Activated CD8-positive, alpha-beta memory T cell treated with anti-CD3 and anti-CD28 coated beads for 36 hours (primary cell): ENCODE measurements around the gene PGAM2. TPM values are rescaled to one million over a fixed set of nuclear protein-coding genes. Genes with fewer than 3 reads are reported as not detected.
"Not testable (repeated sequence)": the region's sequence is repeated elsewhere in the genome, so short reads cannot be mapped to it uniquely, and the experiment has no call there.

Source experiments
- CTCF ChIA-PET: fragments of 350-600 bp; sonication (Branson Sonifier 250); formaldehyde crosslinking; loops from one replicate; lab custom pipeline; 2021; ENCODE audit warnings: antibody characterized with exemption; lab: Charles Lee
- POLR2A ChIA-PET: fragments of 350-600 bp; sonication (Branson Sonifier 250); formaldehyde crosslinking; loops from one replicate; lab custom pipeline; 2021; ENCODE audit warnings: antibody characterized with exemption; lab: Charles Lee
- total RNA-seq, 2 experiments: library from RNA; stranded (reverse); gene quantifications; one replicate each; pipeline ENCODE4 v1.2.3, GENCODE V29; 2021

Gene PGAM2
- total RNA-seq, 2 experiments from 2014 or later, result not detected

DNA sequence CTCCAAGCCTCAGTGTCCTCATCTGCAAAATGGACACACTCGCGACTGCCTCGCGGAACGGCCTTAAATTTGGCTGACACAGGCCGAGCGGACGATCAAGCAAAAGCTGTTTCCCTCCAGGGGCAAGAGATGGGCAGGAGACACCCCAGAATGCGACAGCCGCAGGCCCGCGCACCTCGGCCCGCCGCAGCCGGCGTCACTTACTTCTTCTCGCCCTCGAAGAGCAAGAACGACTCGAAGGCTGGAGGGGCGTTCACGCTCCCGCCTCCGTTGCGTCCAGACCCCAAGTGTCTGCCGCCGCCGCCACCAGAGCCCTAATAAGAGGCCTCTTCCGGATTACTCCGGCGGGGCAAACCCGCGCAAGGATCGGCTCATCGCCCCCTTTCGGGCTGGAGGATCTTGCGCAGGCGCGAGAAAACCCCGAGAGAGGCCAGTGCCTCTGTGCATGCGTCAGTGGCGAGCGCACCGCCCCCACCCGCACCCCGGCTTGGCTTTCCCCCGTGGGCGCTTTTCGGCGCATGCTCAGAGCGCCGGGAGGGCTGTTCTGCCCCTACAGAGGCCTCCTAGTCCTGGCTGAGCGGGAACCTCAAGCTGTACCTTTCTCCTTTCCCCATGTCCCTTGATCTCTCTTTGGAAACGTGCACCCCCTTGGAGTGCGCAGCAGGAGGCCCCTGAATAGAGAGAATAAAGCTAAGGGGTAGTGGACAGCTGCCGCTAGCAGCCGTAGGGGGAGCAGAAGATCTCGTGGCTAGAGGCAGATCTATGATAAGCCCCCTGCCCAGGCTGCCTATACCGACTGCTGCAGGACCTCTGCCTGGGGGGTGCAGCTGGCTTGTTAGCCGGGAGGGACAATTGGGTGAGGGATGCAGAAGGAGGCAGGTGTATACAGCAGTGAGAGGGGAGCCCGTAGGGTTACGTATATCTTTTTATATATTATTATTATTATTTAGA is 46.2 kb downstream of the PGAM2 start:
- ChIA-PET CTCF (interaction anchor here (1.0 kb wide), 1 partner anchor 25 kb away, joined by 5 read pairs; the partner anchor contains the start of gene DBNL), POLR2A (interaction anchor here (1.5 kb wide), 1 partner anchor 62 kb away, joined by 3 read pairs; no protein-coding TSS in a partner anchor)

DNA sequence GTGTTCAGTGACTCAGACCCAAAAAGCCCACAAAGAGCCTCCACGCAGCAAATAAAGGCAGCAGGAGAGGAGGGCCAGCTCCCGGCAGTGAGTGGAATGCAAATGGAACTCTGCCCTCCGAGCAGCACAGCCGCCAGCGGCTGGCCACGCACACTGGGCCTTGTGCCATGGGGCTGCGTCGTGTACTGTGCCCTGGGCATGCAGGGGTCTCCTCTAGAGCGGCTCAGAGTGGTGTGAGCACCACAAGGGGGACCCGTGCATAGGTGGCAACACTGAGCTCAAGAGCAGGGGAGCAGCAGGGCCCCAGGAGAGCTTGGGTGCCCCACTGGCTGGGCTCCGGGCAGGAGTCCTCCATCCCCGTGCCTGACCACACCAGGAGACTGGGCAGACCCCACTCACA is 50.3 kb downstream of the PGAM2 start:
- POLR2A ChIA-PET, CTCF ChIA-PET: not testable (repeated sequence)

Other genes starting within 250 kb of the PGAM2 start
- 100 to 1,000 TPM; 131 to 138 TPM for gene MRPS24, start 196.1 kb downstream of the PGAM2 start, total RNA-seq
- 10 to 100 TPM; 28.8 to 31.0 TPM for gene URGCP, start 159.0 kb downstream of the PGAM2 start, total RNA-seq
- 10 to 100 TPM; 15.2 to 15.6 TPM for gene UBE2D4, start 139.1 kb downstream of the PGAM2 start, total RNA-seq
- gene SPDYE1, start 67.7 kb downstream of the PGAM2 start, total RNA-seq, result not detected
- 100 to 1,000 TPM; 142 to 153 TPM for gene DBNL, start 20.9 kb downstream of the PGAM2 start, total RNA-seq
- gene POLM, start 17.0 kb upstream of the PGAM2 start, total RNA-seq, result 10 to 100 TPM; 40.8 to 42.4 TPM
- gene AEBP1, start 38.8 kb upstream of the PGAM2 start, total RNA-seq, result 10 to 100 TPM; 12.9 to 14.0 TPM
- 100 to 1,000 TPM; 298 to 305 TPM for gene POLD2, start 58.0 kb upstream of the PGAM2 start, total RNA-seq
- not detected for gene MYL7, start 75.8 kb upstream of the PGAM2 start, total RNA-seq
- gene GCK, start 123.9 kb upstream of the PGAM2 start, total RNA-seq, result 1 to 10 TPM; 1.4 to 1.8 TPM
- gene YKT6, start 135.4 kb upstream of the PGAM2 start, total RNA-seq, result 10 to 100 TPM; 81.0 to 83.9 TPM